ENCODE measurements around the gene GTPBP1. TPM values are rescaled to one million over a fixed set of nuclear protein-coding genes. Genes with fewer than 3 reads are reported as not detected.

Gene GTPBP1
- total RNA-seq, 2 experiments from 2014 or later: 111 to 114 TPM

DNA sequence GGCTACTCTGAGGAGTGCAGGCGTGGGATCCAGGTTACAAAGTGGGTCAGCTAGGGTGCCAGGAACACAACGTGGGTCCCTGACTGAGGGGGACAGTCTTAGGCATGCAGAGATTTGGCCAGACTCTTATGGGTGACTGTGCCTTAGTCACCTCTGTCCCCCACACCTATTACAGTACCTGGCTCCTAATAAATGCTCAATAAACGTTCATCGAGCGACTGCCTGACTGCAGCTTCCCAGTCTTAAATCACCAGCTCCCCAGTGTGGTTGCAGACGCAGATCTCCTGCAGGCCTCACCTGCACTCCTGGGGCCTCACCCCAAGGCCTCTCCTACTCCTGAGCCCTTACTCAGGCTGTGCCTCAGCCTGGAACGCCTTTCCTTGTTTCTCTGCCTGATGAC lies 53.3 kb downstream of the GTPBP1 start:
- Mint-ChIP-seq H3K27me3 (no peaks in the 10 kb centered on the region), H3K9me3 (no peaks in the 10 kb centered on the region), H3K36me3 (ENCODE audit: low read depth) (peaks cover 24% of the 10 kb centered on the region), H3K4me3 (no peak overlapping the region), H3K27ac (peak overlapping the region; percentile 53), H3K4me1 (peaks cover 28% of the 10 kb centered on the region)
- ChIA-PET CTCF (interaction anchor here (0.6 to 4.5 kb wide), 4 partner anchors 10 to 112 kb away, joined by 4 to 30 read pairs (median 5); no protein-coding TSS in a partner anchor), POLR2A (interaction anchor here (1.0 to 17.0 kb wide), 8 partner anchors 7 to 559 kb away, joined by 3 to 479 read pairs (median 7); partner anchors contain the start of gene GTPBP1)
- DNase-seq: no peak

DNA sequence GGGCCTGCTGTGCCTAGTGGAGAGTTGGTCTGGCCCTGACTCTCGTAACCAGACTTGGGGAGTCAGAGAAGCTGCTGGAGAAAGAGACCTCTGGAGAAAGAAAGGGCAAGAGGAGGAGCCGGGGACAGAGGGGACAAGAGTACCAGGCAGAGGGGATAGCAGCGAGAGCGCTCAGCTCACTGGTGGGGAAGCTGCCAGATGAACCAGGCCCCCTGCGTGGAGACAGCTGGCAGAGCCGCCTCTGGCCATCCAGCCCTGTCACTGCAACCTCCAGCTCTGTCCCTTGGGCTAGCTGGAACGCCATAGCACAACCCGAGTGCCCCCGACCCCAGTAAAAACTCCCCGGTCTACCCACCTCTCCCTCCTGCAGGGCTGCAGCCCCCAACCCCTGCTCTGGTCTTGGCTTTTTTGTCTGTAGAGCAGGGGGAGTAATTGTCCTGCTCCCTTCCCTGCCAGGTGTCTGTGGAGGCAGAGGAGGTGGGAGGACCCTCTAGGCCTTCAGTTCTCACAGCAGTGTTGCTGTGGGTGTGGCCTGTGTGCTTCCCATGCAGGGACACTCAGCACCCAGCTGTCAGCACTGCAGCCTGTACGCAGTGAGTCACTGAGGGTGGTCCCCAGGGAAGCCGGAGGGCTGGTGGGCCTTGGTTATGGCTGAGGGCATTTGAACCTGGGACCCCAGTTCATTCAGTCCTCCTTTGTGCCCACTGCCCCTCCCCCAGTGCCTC lies 54.9 kb downstream of the GTPBP1 start:
- peaks cover 29% of the 10 kb centered on the region for H3K4me1 Mint-ChIP-seq
- ChIA-PET POLR2A (interaction anchor here (4.2 to 17.0 kb wide), 2 partner anchors 9 to 24 kb away, joined by 17 to 479 read pairs; no protein-coding TSS in a partner anchor), CTCF (interaction anchor here (4.5 kb wide), 1 partner anchor 8 kb away, joined by 30 read pairs; no protein-coding TSS in a partner anchor)
- DNase-seq: no peak
- no peaks in the 10 kb centered on the region for H3K9me3 Mint-ChIP-seq
- no peak overlapping the region for H3K27ac Mint-ChIP-seq
- no peaks in the 10 kb centered on the region for H3K27me3 Mint-ChIP-seq
- H3K4me3 Mint-ChIP-seq: no peak overlapping the region
- peaks cover 12% of the 10 kb centered on the region for H3K36me3 Mint-ChIP-seq (ENCODE audit: low read depth)

- H3K36me3 Mint-ChIP-seq (ENCODE audit: low read depth): peaks cover 11% of the 10 kb centered on the region
- no peak overlapping the region for H3K27ac Mint-ChIP-seq
- no peaks in the 10 kb centered on the region for H3K9me3 Mint-ChIP-seq
- POLR2A ChIA-PET: interaction anchor here (2.2 to 17.0 kb wide), 3 partner anchors 10 to 27 kb away, joined by 7 to 479 read pairs (median 17); no protein-coding TSS in a partner anchor
- no peaks in the 10 kb centered on the region for H3K27me3 Mint-ChIP-seq
- H3K4me3 Mint-ChIP-seq: no peak overlapping the region
- no peak for DNase-seq
- peaks cover 32% of the 10 kb centered on the region for H3K4me1 Mint-ChIP-seq
- CTCF ChIA-PET: no interaction called here
Observed at GRCh38 chr22:38761202-38762162, 55.7 kb downstream of the GTPBP1 start.

GRCh38 chr22:38762551-38762983 lies 56.8 kb downstream of the GTPBP1 start:
- CTCF ChIA-PET: no interaction called here
- Mint-ChIP-seq H3K9me3 (no peaks in the 10 kb centered on the region), H3K4me1 (peaks cover 24% of the 10 kb centered on the region), H3K4me3 (no peak overlapping the region), H3K27ac (no peak overlapping the region), H3K36me3 (ENCODE audit: low read depth) (peaks cover 7% of the 10 kb centered on the region), H3K27me3 (no peaks in the 10 kb centered on the region)
- no peak for DNase-seq
- POLR2A ChIA-PET: interaction anchor here (2.2 to 4.2 kb wide), 2 partner anchors 11 to 28 kb away, joined by 7 to 17 read pairs; no protein-coding TSS in a partner anchor

- ChIA-PET CTCF (interaction anchor here (0.7 to 1.6 kb wide), 12 partner anchors 9 to 322 kb away, joined by 3 to 8 read pairs (median 4); no protein-coding TSS in a partner anchor), POLR2A (interaction anchor here (0.8 to 1.7 kb wide), 5 partner anchors 10 to 60 kb away, joined by 3 to 9 read pairs (median 4); partner anchors contain the start of genes GTPBP1 and SUN2)
- Mint-ChIP-seq H3K4me3 (no peak overlapping the region), H3K27me3 (no peaks in the 10 kb centered on the region), H3K27ac (no peak overlapping the region), H3K4me1 (peaks cover 8% of the 10 kb centered on the region), H3K36me3 (ENCODE audit: low read depth) (no peaks in the 10 kb centered on the region), H3K9me3 (no peaks in the 10 kb centered on the region)
- DNase-seq: peak; percentile 41
Observed at GRCh38 chr22:38766076-38766777, 60.5 kb downstream of the GTPBP1 start.

- H3K4me3 Mint-ChIP-seq: no peak overlapping the region
- ChIA-PET POLR2A (interaction anchor here (0.5 to 2.1 kb wide), 4 partner anchors 15 to 103 kb away, joined by 3 to 8 read pairs (median 3); no protein-coding TSS in a partner anchor), CTCF (interaction anchor here (0.7 to 3.6 kb wide), 5 partner anchors 9 to 321 kb away, joined by 3 to 30 read pairs (median 11); partner anchors contain the start of gene TOMM22)
- H3K27me3 Mint-ChIP-seq: no peaks in the 10 kb centered on the region
- no peak for DNase-seq
- no peak overlapping the region for H3K27ac Mint-ChIP-seq
- no peaks in the 10 kb centered on the region for H3K36me3 Mint-ChIP-seq (ENCODE audit: low read depth)
- no peaks in the 10 kb centered on the region for H3K9me3 Mint-ChIP-seq
- peaks cover 8% of the 10 kb centered on the region for H3K4me1 Mint-ChIP-seq
Observed at GRCh38 chr22:38767313-38767712, 61.6 kb downstream of the GTPBP1 start.

GRCh38 chr22:38768036-38768435 lies 62.3 kb downstream of the GTPBP1 start:
- POLR2A ChIA-PET: interaction anchor here (1.1 to 2.1 kb wide), 5 partner anchors 9 to 102 kb away, joined by 3 to 8 read pairs (median 6); no protein-coding TSS in a partner anchor
- CTCF ChIA-PET: interaction anchor here (1.2 to 3.6 kb wide), 13 partner anchors 10 to 761 kb away, joined by 3 to 30 read pairs (median 6); partner anchors contain the start of genes CBX7 and TOMM22
- H3K9me3 Mint-ChIP-seq: no peaks in the 10 kb centered on the region
- peaks cover 8% of the 10 kb centered on the region for H3K4me1 Mint-ChIP-seq
- DNase-seq: no peak
- no peak overlapping the region for H3K4me3 Mint-ChIP-seq
- H3K27me3 Mint-ChIP-seq: no peaks in the 10 kb centered on the region
- no peak overlapping the region for H3K27ac Mint-ChIP-seq
- H3K36me3 Mint-ChIP-seq (ENCODE audit: low read depth): no peaks in the 10 kb centered on the region

- no peaks in the 10 kb centered on the region for H3K27me3 Mint-ChIP-seq
- H3K9me3 Mint-ChIP-seq: no peaks in the 10 kb centered on the region
- H3K27ac Mint-ChIP-seq: no peak overlapping the region
- DNase-seq: no peak
- H3K4me1 Mint-ChIP-seq: peaks cover 10% of the 10 kb centered on the region
- POLR2A ChIA-PET: interaction anchor here (1.7 to 2.4 kb wide), 2 partner anchors 14 to 18 kb away, joined by 3 to 5 read pairs; no protein-coding TSS in a partner anchor
- H3K4me3 Mint-ChIP-seq: no peak overlapping the region
- CTCF ChIA-PET: interaction anchor here (2.2 to 3.6 kb wide), 5 partner anchors 12 to 233 kb away, joined by 8 to 30 read pairs (median 18); partner anchors contain the start of gene NPTXR
- no peaks in the 10 kb centered on the region for H3K36me3 Mint-ChIP-seq (ENCODE audit: low read depth)
Observed at GRCh38 chr22:38770257-38770949, 64.7 kb downstream of the GTPBP1 start.

GRCh38 chr22:38772623-38772873 lies 66.8 kb downstream of the GTPBP1 start:
- Mint-ChIP-seq H3K27ac (no peak overlapping the region), H3K9me3 (no peaks in the 10 kb centered on the region), H3K36me3 (ENCODE audit: low read depth) (no peaks in the 10 kb centered on the region), H3K4me3 (no peak overlapping the region), H3K27me3 (no peaks in the 10 kb centered on the region), H3K4me1 (peaks cover 8% of the 10 kb centered on the region)
- ChIA-PET CTCF (no interaction called here), POLR2A (no interaction called here)
- DNase-seq: no peak

DNA sequence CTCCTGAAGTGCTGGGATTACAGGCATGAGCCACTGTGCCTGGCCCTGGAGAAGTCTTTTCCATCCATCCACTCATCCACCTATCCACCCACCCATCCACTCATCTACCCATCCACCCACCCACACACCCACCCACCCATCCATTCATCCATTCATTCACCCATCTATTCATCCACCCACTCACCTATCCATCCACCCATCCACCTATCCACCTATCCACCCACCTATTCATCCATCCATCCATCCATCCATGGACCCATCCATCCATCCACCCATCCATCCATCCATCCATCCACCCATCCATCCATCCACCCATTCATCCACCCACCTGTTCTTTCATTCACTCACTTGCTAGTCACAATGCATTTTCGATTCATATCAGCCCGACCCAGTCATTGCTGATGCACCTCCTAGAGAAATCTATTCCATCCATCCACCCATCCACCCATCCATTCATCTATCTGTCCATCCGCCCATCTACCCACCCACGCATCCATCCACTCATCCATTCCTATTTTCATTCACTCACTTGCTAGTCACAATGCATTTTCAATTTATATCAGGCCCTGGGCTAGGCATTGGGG lies 67.7 kb downstream of the GTPBP1 start:
- H3K4me1 Mint-ChIP-seq: peaks cover 8% of the 10 kb centered on the region
- no peaks in the 10 kb centered on the region for H3K36me3 Mint-ChIP-seq (ENCODE audit: low read depth)
- H3K27me3 Mint-ChIP-seq: no peaks in the 10 kb centered on the region
- CTCF ChIA-PET: no interaction called here
- POLR2A ChIA-PET: no interaction called here
- H3K4me3 Mint-ChIP-seq: no peak overlapping the region
- no peak overlapping the region for H3K27ac Mint-ChIP-seq
- H3K9me3 Mint-ChIP-seq: no peaks in the 10 kb centered on the region
- DNase-seq: no peak

GRCh38 chr22:38774496-38775166 lies 68.9 kb downstream of the GTPBP1 start:
- Mint-ChIP-seq H3K9me3 (no peaks in the 10 kb centered on the region), H3K4me1 (peaks cover 6% of the 10 kb centered on the region), H3K27ac (no peak overlapping the region), H3K36me3 (ENCODE audit: low read depth) (no peaks in the 10 kb centered on the region), H3K27me3 (no peaks in the 10 kb centered on the region), H3K4me3 (no peak overlapping the region)
- CTCF ChIA-PET: interaction anchor here (1.4 kb wide), 1 partner anchor 9 kb away, joined by 4 read pairs; no protein-coding TSS in a partner anchor
- POLR2A ChIA-PET: interaction anchor here (1.1 kb wide), 1 partner anchor 31 kb away, joined by 3 read pairs; no protein-coding TSS in a partner anchor
- no peak for DNase-seq

All from activated CD4-positive, alpha-beta memory T cell treated with anti-CD3 and anti-CD28 coated beads, Interleukin-2, amount 10 ng/mL, durations not matched to agents 7 days and 5 days (primary cell).